Stimulated activated CD4-positive, alpha-beta T cell treated with anti-CD3 and anti-CD28 coated beads, Interleukin-12 subunit alpha, Interleukin-12 subunit beta, amount 100 ng/mL, for 48 hours (primary cell): Measurements from ENCODE around the gene THSD7A.

ENCODE experiments used
- DNase-seq, 3 donors: peaks; one replicate each; pipeline ENCODE4 v3.0.0-alpha.2; 2020; ENCODE audit warnings: low read depth in 2 of 3, low spot score in 1 of 3

Gene THSD7A

DNA sequence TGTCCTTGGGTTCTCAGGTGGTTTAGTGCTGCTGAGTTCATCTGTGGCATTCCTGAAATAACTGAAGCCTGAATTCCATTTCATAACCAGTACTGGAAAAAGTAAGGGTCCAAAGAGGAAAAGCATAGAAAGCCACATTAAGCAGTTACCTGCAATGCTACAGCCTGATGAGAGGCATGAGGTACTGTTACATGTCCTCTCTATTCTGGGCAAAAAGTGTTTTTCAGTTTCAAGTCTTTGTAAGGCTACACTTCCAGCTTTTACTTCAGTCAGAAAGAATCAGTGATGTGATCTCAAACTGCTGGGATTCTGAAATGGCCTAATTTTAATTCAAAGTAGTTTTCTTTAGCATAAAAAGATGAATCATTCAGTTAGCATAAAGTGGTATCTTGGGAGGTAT, 488.9 kb downstream of the THSD7A start:
- no peak for DNase-seq

DNA sequence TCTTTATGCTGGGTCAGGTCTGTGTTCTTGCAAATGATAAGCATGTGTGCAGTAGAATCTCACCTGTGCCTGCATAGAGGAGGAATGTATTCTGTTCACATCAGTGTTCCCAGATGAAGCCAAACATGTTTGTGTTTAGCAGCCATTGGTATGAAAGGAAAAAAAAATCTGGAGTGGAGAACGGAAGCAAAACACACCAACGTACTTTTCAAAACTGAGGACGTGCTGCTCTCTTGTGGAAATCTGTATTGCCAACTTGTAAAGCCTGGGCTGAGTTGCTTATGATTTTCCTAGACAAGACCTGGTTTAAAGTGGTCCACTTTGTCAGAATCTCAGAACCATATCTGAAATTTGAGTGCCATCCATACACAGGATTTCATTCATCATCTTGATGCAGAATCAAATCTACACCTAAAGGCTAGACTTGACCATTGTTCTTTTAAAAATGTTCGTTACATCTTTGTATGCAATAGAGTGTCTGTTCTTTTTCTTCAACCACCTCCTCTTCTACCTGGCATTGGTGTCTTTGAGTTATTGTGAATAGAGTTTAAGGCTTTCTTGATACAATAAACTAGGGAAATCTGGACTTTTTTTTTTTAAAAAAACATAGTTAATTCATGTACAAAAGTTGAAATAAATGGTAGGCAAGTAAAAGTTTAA, 490.6 kb downstream of the THSD7A start:
- DNase-seq: no peak

DNA sequence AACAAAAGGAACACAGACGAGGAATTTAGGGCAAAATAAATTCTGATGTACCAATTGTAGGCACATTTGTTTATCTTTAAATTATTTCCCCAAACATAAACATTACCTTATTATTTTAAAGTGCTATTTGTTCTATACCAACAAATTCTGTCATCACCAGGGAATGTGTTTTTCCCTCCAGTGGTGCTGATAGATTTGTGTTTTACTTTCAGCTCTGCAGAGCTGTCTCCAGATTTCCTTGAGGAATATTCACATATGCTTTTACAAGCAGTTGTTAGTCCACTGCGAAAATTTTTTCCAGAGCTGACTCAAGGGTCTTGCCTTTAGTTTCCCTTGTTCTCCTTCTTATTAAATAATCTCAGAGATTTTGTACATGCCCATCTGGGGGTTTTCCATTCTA, 495.6 kb downstream of the THSD7A start:
- DNase-seq: no peak

DNA sequence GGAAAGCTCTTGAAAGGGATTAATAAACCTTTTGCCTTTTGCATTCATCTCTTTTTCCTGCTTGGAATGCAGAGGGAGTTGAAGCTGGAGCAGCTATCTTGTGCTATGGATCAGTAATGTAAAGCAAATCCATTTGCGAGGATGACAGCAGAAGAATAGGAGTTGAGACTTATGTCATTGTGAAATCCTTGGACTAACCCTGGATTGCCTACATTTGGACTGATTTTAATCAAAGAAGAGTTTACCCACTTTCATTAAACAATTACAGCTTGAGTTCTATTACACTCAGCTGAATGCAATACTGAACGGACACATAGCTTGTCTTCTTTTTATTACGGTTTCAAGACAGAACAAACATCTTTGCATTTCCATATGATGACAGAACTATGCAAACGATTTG, 496.1 kb downstream of the THSD7A start:
- no peak for DNase-seq

DNA sequence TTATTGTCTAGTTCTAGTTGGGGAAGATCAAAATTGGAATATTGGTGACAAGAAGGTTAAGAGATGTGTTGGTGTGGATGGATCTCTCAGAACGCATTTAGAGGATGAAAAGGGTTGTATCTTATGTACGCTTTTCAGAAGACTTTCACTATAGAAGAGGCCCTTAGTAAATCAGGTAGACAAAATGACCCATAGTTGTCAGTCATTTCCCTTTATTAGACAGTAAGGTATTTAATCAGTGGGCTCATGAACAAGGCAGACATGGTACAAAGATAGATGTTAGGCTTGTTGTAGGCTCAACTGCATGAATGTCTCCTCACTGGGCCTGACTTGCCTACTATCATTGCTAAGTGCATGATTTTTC, 499.2 kb downstream of the THSD7A start:
- DNase-seq: no peak

DNA sequence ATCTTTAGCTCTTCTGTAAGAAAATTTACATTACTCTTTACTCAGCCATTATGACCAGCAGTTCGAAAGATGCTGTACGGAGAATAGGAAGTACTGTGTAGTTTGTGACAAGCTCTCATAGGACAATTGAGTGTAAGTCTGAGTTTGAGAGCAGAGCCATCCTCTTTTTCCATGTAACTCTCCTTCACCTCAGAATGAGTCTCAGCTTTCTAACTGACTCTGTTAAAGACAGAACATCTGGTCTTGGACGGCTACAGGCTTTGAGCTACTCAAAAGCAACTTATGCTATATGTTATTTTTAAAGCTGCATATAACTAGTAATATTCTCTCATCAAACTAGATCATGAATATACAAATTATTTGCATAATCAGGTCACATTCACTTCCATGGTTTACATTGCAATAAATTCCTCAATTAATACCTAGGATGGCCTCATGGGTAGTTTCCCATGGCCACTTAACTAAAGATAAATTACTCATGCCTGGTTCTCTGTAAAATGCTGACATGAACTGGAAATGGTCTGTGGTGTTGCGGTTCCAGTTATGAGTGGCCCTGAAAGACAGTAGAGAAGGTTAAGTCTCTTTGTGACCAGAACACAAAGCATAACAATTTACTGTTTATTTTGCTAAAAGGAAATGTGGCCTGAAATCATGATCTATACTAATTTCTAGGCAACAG, 499.7 kb downstream of the THSD7A start:
- DNase-seq: no peak

DNA sequence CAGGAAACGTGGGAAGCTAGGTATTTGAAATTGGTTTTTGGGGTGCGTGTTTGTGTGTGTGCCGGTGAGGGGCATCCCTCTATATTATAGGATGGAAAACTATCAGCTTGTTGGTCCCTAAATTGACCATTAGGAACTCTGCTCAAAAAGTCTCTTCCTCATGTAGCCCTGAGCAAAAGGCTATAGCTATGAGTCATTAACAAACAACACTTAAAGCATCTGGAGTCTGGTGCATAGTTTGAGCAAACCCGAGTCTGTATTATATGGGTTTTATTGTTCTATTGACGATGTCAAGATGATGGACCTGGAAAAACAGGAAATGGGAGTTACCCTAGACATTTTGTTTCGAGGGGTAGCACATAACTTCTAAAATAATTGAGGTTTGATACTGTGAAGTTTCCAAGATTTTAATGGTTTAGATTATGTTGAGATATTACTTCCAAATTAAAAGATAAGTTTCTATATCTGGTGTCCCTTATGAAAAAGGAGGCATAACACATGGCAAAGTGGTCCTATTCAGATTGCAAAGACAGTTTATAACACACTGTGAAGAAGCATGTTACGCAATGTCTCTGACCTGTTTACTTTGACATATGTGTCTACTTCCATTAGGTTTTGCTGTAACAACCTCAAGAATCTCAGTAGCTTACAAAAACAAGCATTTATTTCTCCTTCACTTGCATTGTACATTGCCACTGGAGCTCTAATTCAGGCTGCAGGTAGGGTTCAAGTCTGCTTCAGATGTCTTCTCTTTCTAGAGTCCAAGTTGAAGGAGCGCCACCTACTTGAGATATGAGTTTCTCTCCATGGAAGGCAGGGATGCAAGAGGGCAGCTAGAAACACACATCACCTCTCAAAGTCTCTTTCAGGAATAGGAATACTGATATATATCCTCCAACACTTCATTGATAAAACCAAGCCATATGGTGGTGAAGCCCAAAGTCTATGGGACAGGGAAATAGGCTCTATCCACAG, 500.6 kb downstream of the THSD7A start:
- DNase-seq: no peak

DNA sequence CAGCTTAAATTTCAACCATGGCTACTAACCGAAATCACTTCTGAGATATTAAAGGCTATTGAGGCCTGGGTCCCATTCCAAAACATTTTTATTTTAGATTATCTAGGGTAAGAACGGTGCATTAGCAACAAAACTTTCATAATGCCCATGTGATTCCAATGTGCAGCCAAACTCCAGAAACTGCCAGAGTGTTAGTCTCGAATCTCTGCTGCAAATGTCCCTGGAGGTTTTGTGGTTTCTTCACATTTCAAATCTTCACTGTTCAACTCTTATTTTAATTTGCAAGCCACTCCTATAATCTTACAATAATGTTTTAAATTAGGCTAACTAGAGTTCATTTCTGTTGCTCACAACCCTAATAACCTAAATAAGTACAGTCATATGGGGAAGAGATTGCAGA, 501.3 kb downstream of the THSD7A start:
- DNase-seq: no peak

DNA sequence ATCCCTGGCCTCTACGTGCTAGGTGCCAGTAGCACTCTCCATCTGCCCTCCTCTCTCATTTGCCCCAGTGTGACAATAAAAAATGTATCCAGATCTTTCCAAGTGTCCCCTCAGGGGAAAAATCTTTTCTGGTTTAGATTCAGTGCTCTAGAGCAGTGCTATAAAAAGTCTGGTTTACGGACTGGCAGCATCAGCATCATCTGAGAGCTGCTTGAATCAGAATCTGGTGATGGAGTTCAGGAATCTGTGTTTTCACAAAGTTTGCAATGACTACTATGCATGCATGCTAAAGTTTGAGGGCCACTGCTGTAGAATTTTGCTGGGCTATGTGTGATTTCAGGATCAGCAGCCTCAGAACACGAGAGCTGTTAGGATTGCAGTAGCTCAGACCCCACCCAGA, 501.8 kb downstream of the THSD7A start:
- no peak for DNase-seq

DNA sequence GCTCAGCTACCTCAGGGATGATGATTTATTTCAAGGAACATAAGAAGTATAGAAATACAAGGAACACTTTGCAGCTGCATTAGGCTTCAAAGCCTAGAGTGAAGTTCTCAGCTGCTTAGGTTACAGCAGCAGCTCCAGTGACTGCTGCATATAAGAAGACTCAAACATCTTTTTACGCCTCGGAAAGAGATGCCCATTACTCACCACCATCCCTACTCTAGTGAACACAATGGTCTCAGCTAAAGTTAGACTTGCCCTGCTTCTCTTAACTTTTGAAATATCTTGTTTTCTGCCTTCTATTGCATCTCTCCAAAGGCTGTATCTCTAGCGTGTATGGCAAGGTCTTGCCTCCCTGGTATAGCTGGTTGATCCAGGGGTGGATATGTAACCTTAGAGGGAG, 502.4 kb downstream of the THSD7A start:
- DNase-seq: no peak

DNA sequence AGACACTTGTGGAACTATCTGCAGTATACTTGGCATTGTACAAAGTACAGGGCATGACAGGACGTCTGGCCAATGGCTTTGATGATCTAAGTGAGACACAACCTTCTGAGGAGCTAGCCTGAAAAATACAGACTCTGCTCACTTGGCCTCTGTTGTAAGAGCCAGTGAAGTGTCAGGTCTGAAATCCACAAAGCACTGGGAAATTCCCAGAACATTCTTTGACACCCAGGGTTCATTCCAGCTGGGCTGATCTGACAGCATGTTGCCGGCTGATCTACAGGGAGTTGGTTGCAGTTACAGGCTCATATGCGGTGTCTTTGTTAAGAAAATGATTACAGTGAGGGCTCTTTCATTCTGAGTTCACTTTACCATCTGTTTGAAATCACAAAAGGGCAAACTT, 503.7 kb downstream of the THSD7A start:
- no peak for DNase-seq

DNA sequence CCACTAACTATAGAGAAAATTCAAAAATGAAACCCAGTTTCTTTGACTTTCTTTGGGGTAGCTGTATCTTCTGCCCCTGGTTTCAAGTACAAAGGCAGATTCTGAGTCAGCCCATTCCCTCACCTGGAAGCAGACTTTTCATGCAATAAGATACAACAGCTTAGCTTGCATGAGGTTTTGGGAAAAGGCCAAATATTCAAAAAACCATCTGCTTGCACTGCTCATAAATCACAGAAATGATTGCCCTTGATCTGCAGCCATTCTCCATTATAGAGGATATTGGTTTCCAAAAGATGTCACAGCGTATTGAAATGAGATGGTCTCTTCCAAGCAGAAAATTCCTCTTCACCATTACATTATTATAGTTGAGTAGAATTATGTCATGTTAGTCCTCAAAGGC, 504.4 kb downstream of the THSD7A start:
- DNase-seq: no peak
